Erythroblast (primary cell): Measurements from ENCODE around the gene TCF7.

ENCODE experiments used
- GATA1 ChIP-seq: IDR thresholded peaks from 2 replicates; pipeline ENCODE4 v1.6.1; 2011; ENCODE audit warnings: low read depth, mild to moderate bottlenecking, control low read depth, low read length, moderate library complexity
- POLR2A ChIP-seq: IDR thresholded peaks from 2 replicates; pipeline ENCODE4 v1.6.1; 2011; ENCODE audit warnings: mild to moderate bottlenecking, low read length

DNA sequence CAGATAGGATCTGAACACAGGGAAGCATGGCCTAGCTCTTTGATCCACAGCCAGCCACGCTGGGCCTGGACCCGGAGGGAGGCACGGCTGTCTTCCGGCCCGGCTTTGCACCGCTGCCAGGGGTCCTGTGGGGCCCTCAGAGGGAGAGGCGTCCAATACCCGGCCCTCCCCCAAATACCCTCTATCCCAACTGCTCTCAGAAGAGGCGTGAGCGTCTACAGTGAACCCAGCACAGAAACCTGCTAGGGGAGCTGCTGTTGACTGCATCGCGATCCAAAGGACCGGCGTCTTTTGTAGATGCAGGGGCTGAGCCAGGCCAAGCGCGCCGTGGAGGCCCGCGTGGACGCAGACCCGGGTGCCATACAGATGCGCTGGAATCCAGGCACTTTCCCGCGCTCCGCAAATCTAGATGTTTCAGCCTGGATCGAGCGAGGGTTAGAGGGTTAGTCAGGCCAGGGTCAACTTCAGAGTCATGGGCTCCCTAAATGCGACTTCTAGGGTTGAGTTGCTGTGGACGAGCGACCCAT, 1.1 kb upstream of the TCF7 start:
- TF ChIP-seq POLR2A (no peak), GATA1 (no peak)
